MM.1S (cell line): ENCODE results near the gene HMGB1.

Experiments
- DNase-seq: peaks from one replicate; pipeline ENCODE4 v3.0.0-alpha.2; 2015
- H2AFZ ChIP-seq: fragments of 300-600 bp; sonication (generic); 2 replicates; pipeline ENCODE4 v1.6.0; 2016; ENCODE audit warnings: antibody characterized with exemption, low read length
- H3F3A ChIP-seq: fragments of 300-600 bp; sonication (generic); 2 replicates; pipeline ENCODE4 v1.6.1; 2016; ENCODE audit warnings: mild to moderate bottlenecking, antibody characterized with exemption, low read length, moderate library complexity, mixed read lengths; ENCODE audit not compliant: insufficient read depth
- H3K27ac ChIP-seq: fragments of 300-600 bp; sonication (generic); 2 replicates; pipeline ENCODE4 v1.5.1; 2016; ENCODE audit warnings: mild to moderate bottlenecking, low read length
- H3K27me3 ChIP-seq: fragments of 300-600 bp; sonication (generic); replicated peaks from 2 replicates; pipeline ENCODE4 v1.6.0; 2016; ENCODE audit warnings: low read length; ENCODE audit not compliant: insufficient read depth
- H3K36me3 ChIP-seq: fragments of 300-600 bp; sonication (generic); replicated peaks from 2 replicates; pipeline ENCODE4 v1.6.1; 2016; ENCODE audit warnings: mild to moderate bottlenecking, low read length, mixed read lengths; ENCODE audit not compliant: insufficient read depth
- H3K4me1 ChIP-seq: fragments of 300-600 bp; sonication (generic); 2 replicates; pipeline ENCODE4 v1.6.1; 2016; ENCODE audit warnings: low read length, mixed read lengths
- H3K4me2 ChIP-seq: fragments of 300-600 bp; sonication (generic); 2 replicates; pipeline ENCODE4 v1.6.0; 2016; ENCODE audit warnings: low read depth, low read length
- H3K4me3 ChIP-seq: fragments of 300-600 bp; sonication (generic); 2 replicates; pipeline ENCODE4 v1.5.1; 2016; ENCODE audit warnings: low read length, mixed read lengths
- H3K79me2 ChIP-seq: fragments of 300-600 bp; sonication (generic); 2 replicates; pipeline ENCODE4 v1.6.1; 2016; ENCODE audit warnings: mixed run types, low read length, mixed read lengths
- H3K9ac ChIP-seq: fragments of 300-600 bp; sonication (generic); 2 replicates; pipeline ENCODE4 v1.6.1; 2016; ENCODE audit warnings: low read length, mixed read lengths
- H3K9me2 ChIP-seq: fragments of 300-600 bp; sonication (generic); replicated peaks from 2 replicates; pipeline ENCODE4 v1.6.1; 2016; ENCODE audit warnings: mild to moderate bottlenecking, low read length, mixed read lengths; ENCODE audit not compliant: insufficient read depth
- H3K9me3 ChIP-seq: fragments of 300-600 bp; sonication (generic); replicated peaks from 2 replicates; pipeline ENCODE4 v1.6.1; 2016; ENCODE audit warnings: mild to moderate bottlenecking, low read length, mixed read lengths; ENCODE audit not compliant: insufficient read depth
- H4K20me1 ChIP-seq: fragments of 300-600 bp; sonication (generic); 2 replicates; pipeline ENCODE4 v1.6.1; 2016; ENCODE audit warnings: mild to moderate bottlenecking, low read length, moderate library complexity, mixed read lengths; ENCODE audit not compliant: insufficient read depth
- CTCF ChIP-seq: fragments of 300-600 bp; sonication (generic); IDR thresholded peaks from 2 replicates; pipeline ENCODE4 v1.5.1; 2016; ENCODE audit warnings: antibody characterized with exemption, low read length, mixed read lengths
- EZH2 ChIP-seq: fragments of 300-600 bp; sonication (generic); optimal IDR thresholded peaks from 2 replicates; pipeline ENCODE3; 2017; ENCODE audit warnings: low read depth, mild to moderate bottlenecking, antibody characterized with exemption, low read length, mixed read lengths
- EZH2phosphoT487 ChIP-seq: fragments of 300-600 bp; sonication (generic); IDR thresholded peaks from 2 replicates; pipeline ENCODE4 v1.6.1; 2018; ENCODE audit warnings: antibody characterized with exemption, low read length

The HMGB1 gene

GRCh38 chr13:30409886-30410704 lies 55.6 kb downstream of the HMGB1 start:
- no peak for DNase-seq
- Histone ChIP-seq H3K4me2 (no peak overlapping the region), H3K27me3 (no peaks in the 10 kb centered on the region), H3K9me3 (no peaks in the 10 kb centered on the region), H2AFZ (no peak overlapping the region), H3F3A (no peaks in the 10 kb centered on the region), H3K4me3 (no peak overlapping the region), H4K20me1 (no peaks in the 10 kb centered on the region), H3K9ac (no peak overlapping the region), H3K36me3 (no peaks in the 10 kb centered on the region), H3K9me2 (no peaks in the 10 kb centered on the region), H3K27ac (no peak overlapping the region), H3K79me2 (no peaks in the 10 kb centered on the region), H3K4me1 (no peaks in the 10 kb centered on the region)
- TF ChIP-seq CTCF, result no peak
- no peak for TF ChIP-seq EZH2
- TF ChIP-seq EZH2phosphoT487, result no peak

GRCh38 chr13:30408319-30409101 lies 57.2 kb downstream of the HMGB1 start:
- no peak overlapping the region for H3K9ac ChIP-seq
- peak; percentile 80 for DNase-seq

GRCh38 chr13:30406779-30407416 lies 58.8 kb downstream of the HMGB1 start:
- no peak overlapping the region for H3K4me3 ChIP-seq
- H4K20me1 ChIP-seq, result no peaks in the 10 kb centered on the region
- no peaks in the 10 kb centered on the region for H3K79me2 ChIP-seq
- no peaks in the 10 kb centered on the region for H3K36me3 ChIP-seq
- DNase-seq, result no peak
- H3K4me1 ChIP-seq, result no peaks in the 10 kb centered on the region
- no peak overlapping the region for H3K4me2 ChIP-seq
- no peak for TF ChIP-seq EZH2
- no peak for TF ChIP-seq EZH2phosphoT487
- TF ChIP-seq CTCF, result no peak
- no peak overlapping the region for H3K9ac ChIP-seq
- no peak overlapping the region for H2AFZ ChIP-seq
- no peaks in the 10 kb centered on the region for H3K27me3 ChIP-seq
- H3K27ac ChIP-seq, result no peak overlapping the region
- H3K9me2 ChIP-seq, result no peaks in the 10 kb centered on the region
- no peaks in the 10 kb centered on the region for H3K9me3 ChIP-seq
- no peaks in the 10 kb centered on the region for H3F3A ChIP-seq

More at GRCh38 chr13:30408319-30409101, 57.2 kb downstream of the HMGB1 start:
- H3K4me3 ChIP-seq, result no peak overlapping the region
- H3K9me3 ChIP-seq, result no peaks in the 10 kb centered on the region
- H3F3A ChIP-seq, result no peaks in the 10 kb centered on the region
- no peaks in the 10 kb centered on the region for H3K9me2 ChIP-seq
- no peaks in the 10 kb centered on the region for H3K27me3 ChIP-seq
- no peaks in the 10 kb centered on the region for H4K20me1 ChIP-seq
- no peaks in the 10 kb centered on the region for H3K4me1 ChIP-seq
- H3K36me3 ChIP-seq, result no peaks in the 10 kb centered on the region
- H2AFZ ChIP-seq, result peak overlapping the region; percentile 80
- TF ChIP-seq EZH2phosphoT487, result no peak
- TF ChIP-seq CTCF, result peak; percentile 43
- H3K27ac ChIP-seq, result no peak overlapping the region
- H3K79me2 ChIP-seq, result no peaks in the 10 kb centered on the region
- H3K4me2 ChIP-seq, result peak overlapping the region; percentile 52; the same call in 1 of the 2 replicates
